HepG2 (cell line): ENCODE data around the gene MAGEH1. TPM values are rescaled to one million over a fixed set of nuclear protein-coding genes. Genes with fewer than 3 reads are reported as not detected.
A peak's percentile ranks its signal among the peaks of the same experiment; 100 is the strongest.
"Not testable (repeated sequence)": the region's sequence is repeated elsewhere in the genome, so short reads cannot be mapped to it uniquely, and the experiment has no call there.

ENCODE experiments used
- ATAC-seq: fragments of 200-7000 bp; cut with Tn5 transposase; 3 replicates; pipeline ENCODE4 v1.9.1; 2020; ENCODE audit warnings: mild to moderate bottlenecking, moderate library complexity
- BruUV-seq: library from RNA; stranded (reverse); fragments of 400-500 nt; replicated peaks from 2 replicates; lab custom pipeline; 2021; lab: Mats Ljungman, UMichigan
- CTCF ChIA-PET: fragments of 300-600 bp; formaldehyde crosslinking; extraction: SDS; loops from one replicate; lab custom pipeline; 2021; ENCODE audit warnings: low total read pairs, inconsistent platforms, low intra/inter-chr PET ratio; lab: Yijun Ruan, JAX
- POLR2A ChIA-PET: fragments of 350-600 bp; sonication (Branson Sonifier 250); formaldehyde crosslinking; loops from one replicate; lab custom pipeline; 2020; ENCODE audit warnings: antibody characterized with exemption, inconsistent platforms; lab: Yijun Ruan, JAX
- DNase-seq: peaks from one replicate; pipeline ENCODE4 v3.0.0-alpha.2; 2015; ENCODE audit warnings: low spot score
- FAIRE-seq: peaks from 3 replicates; lab custom pipeline; 2011; peaks lifted over from hg19 to GRCh38; lab: Jason Lieb, UNC
- H2AFZ ChIP-seq: one replicate; pipeline ENCODE4 v1.6.1; 2011; ENCODE audit warnings: low read length, inconsistent platforms
- H3K27ac ChIP-seq: fragments of 300-600 bp; 3 replicates; pipeline ENCODE4 v1.8.0; 2011; ENCODE audit warnings: mixed run types, mild to moderate bottlenecking, mixed read lengths, low read length, inconsistent platforms; ENCODE audit not compliant: insufficient read depth; ENCODE audit errors: extremely low read length
- H3K27me3 ChIP-seq, 2 experiments: fragments of 200-600 bp in 1 of 2; 2 replicates in 1 of 2; 3 replicates in 1 of 2; pipeline versions ENCODE4 v1.6.0 to v1.8.0; 2011; ENCODE audit warnings: low read length in 2 of 2, mild to moderate bottlenecking in 2 of 2, moderate library complexity in 2 of 2, inconsistent platforms in 1 of 2; ENCODE audit not compliant: insufficient read depth in 2 of 2, control insufficient read depth in 1 of 2
- H3K36me3 ChIP-seq, 2 experiments: fragments of 200-600 bp in 1 of 2; replicated peaks in 1 of 2; 2 replicates in 1 of 2; 3 replicates in 1 of 2; pipeline versions ENCODE4 v1.5.1 to v1.8.0; 2011; ENCODE audit warnings: low read length in 2 of 2, inconsistent platforms in 1 of 2; ENCODE audit not compliant: insufficient read depth in 2 of 2, control insufficient read depth in 1 of 2
- H3K4me1 ChIP-seq: 2 replicates; pipeline ENCODE4 v1.5.1; 2012; ENCODE audit warnings: low read length, inconsistent platforms; ENCODE audit not compliant: insufficient read depth
- H3K4me2 ChIP-seq: 2 replicates; pipeline ENCODE4 v1.6.0; 2011; ENCODE audit warnings: low read depth, low read length, inconsistent platforms
- H3K4me3 ChIP-seq, 3 experiments: fragments of 200-600 bp in 1 of 3; sonication (generic), shearing (Covaris generic) in 1 of 3; replicated peaks in 1 of 3; 2 replicates each; pipeline ENCODE4 v1.5.1; 2011 to 2016; ENCODE audit warnings: low read length in 3 of 3, inconsistent platforms in 2 of 3, low read depth in 2 of 3, mild to moderate bottlenecking in 2 of 3, control low read depth in 1 of 3, mixed read lengths in 1 of 3; ENCODE audit not compliant: insufficient read depth in 1 of 3
- H3K79me2 ChIP-seq: one replicate; pipeline ENCODE4 v1.6.1; 2011; ENCODE audit warnings: low read length, inconsistent platforms; ENCODE audit not compliant: insufficient read depth
- H3K9ac ChIP-seq: 2 replicates; pipeline ENCODE4 v1.6.0; 2011; ENCODE audit warnings: mild to moderate bottlenecking, low read depth, low read length, inconsistent platforms; ENCODE audit not compliant: insufficient read depth
- H3K9me3 ChIP-seq: 2 replicates; pipeline ENCODE4 v1.5.1; 2012; ENCODE audit warnings: mild to moderate bottlenecking, low read length
- H4K20me1 ChIP-seq: 2 replicates; pipeline ENCODE4 v1.6.0; 2011; ENCODE audit warnings: inconsistent platforms, mild to moderate bottlenecking, low read length, moderate library complexity; ENCODE audit not compliant: insufficient read depth
- WGBS: methylation state at CpG from one replicate; pipeline ENCODE4 v1.1.6; 2017; ENCODE audit warnings: low lambda C conversion rate; 5-methylcytosine and 5-hydroxymethylcytosine counted together
- in situ Hi-C: cut with HindIII; loops from 2 replicates; pipeline ENCODE4 v1.10.0; 2017; ENCODE audit warnings: low pct_unique_long_range_greater_than_20kb; ENCODE audit not compliant: extremely low pct_ligation_motif_present
- intact Hi-C: fragments of 100-400 bp; cut with micrococcal nuclease; formaldehyde crosslinking; loops from one replicate; pipeline ENCODE4 v1.10.0; 2022; ENCODE audit not compliant: unreplicated experiment
- polyA plus RNA-seq, 8 experiments: library from polyadenylated mRNA; depleted of rRNA in 3 of 8; stranded (reverse) in 7 of 8; unstranded in 1 of 8; fragments of >200 nt; fragmentation: Illumina TruSeq in 4 of 8; extraction: Trizol in 4 of 8; gene quantifications; 2 replicates each; pipeline versions ENCODE4 v1.2.1 to v1.2.3, GENCODE V29; 2011 to 2016; ENCODE audit warnings: low read depth in 4 of 8, missing spikeins in 1 of 8, mixed read lengths in 1 of 8; ENCODE audit not compliant: insufficient read depth in 1 of 8
- total RNA-seq, 5 experiments: library from RNA; depleted of rRNA; stranded (reverse); fragments of >200 nt; fragmentation: Illumina TruSeq; extraction: Trizol; gene quantifications; 2 replicates each; pipeline ENCODE4 v1.2.3, GENCODE V29; 2016; ENCODE audit warnings: low read depth in 1 of 5

MAGEH1 gene
- total and polyA plus RNA-seq, 2 of the 13 experiments (the other 11 are each of a cell fraction or from before 2014, with no cell fraction given), result 3.8 to 5.0 TPM

- H3K9me3 ChIP-seq, H3K4me1 ChIP-seq, FAIRE-seq, H3K4me3 ChIP-seq, CTCF ChIA-PET, BruUV-seq, H3K4me2 ChIP-seq, intact Hi-C loops, H3K27me3 ChIP-seq, POLR2A ChIA-PET, ATAC-seq, H3K79me2 ChIP-seq, H2AFZ ChIP-seq, H3K9ac ChIP-seq, H3K36me3 ChIP-seq, H4K20me1 ChIP-seq, in situ Hi-C loops, DNase-seq, H3K27ac ChIP-seq: not testable (repeated sequence)
- no CpG with 5 or more reads among the region's 5 CpGs for WGBS
Measured at GRCh38 chrX:55465108-55465507, 13.2 kb downstream of the MAGEH1 start.

GRCh38 chrX:55465791-55466190 lies 13.9 kb downstream of the MAGEH1 start:
- H3K9ac ChIP-seq, intact Hi-C loops: not testable (repeated sequence)

GRCh38 chrX:55479956-55480355 lies 28.0 kb downstream of the MAGEH1 start:
- in situ Hi-C loops, result not testable (repeated sequence)

More at GRCh38 chrX:55465791-55466190, 13.9 kb downstream of the MAGEH1 start:
- peak; percentile 78 for FAIRE-seq
- ATAC-seq, H3K36me3 ChIP-seq, H3K9me3 ChIP-seq, H4K20me1 ChIP-seq, H3K27me3 ChIP-seq, H3K4me3 ChIP-seq, H3K27ac ChIP-seq, H3K79me2 ChIP-seq, in situ Hi-C loops, H3K4me2 ChIP-seq, POLR2A ChIA-PET, H2AFZ ChIP-seq, BruUV-seq, CTCF ChIA-PET, H3K4me1 ChIP-seq, DNase-seq: not testable (repeated sequence)
- no CpG with 5 or more reads among the region's 5 CpGs for WGBS

More at GRCh38 chrX:55479956-55480355, 28.0 kb downstream of the MAGEH1 start:
- H2AFZ ChIP-seq, H3K27me3 ChIP-seq, ATAC-seq, H3K27ac ChIP-seq, H3K4me2 ChIP-seq, H3K4me3 ChIP-seq, POLR2A ChIA-PET, intact Hi-C loops, H3K9me3 ChIP-seq, DNase-seq, CTCF ChIA-PET, H3K9ac ChIP-seq, BruUV-seq, H3K4me1 ChIP-seq, H3K79me2 ChIP-seq, H4K20me1 ChIP-seq, H3K36me3 ChIP-seq, FAIRE-seq: not testable (repeated sequence)
- WGBS, result 33% methylated on average over 3 of the region's 8 CpGs
